Measurements from ENCODE around the gene DXO. TPM values are rescaled to one million over a fixed set of nuclear protein-coding genes. Genes with fewer than 3 reads are reported as not detected.
"Not testable (repeated sequence)": the region's sequence is repeated elsewhere in the genome, so short reads cannot be mapped to it uniquely, and the experiment has no call there.

DXO gene
- 10 to 100 TPM; 22.9 to 42.2 (median 32.9) TPM for polyA plus RNA-seq (ENCODE audit: insufficient read length in 4 of 4)

DNA sequence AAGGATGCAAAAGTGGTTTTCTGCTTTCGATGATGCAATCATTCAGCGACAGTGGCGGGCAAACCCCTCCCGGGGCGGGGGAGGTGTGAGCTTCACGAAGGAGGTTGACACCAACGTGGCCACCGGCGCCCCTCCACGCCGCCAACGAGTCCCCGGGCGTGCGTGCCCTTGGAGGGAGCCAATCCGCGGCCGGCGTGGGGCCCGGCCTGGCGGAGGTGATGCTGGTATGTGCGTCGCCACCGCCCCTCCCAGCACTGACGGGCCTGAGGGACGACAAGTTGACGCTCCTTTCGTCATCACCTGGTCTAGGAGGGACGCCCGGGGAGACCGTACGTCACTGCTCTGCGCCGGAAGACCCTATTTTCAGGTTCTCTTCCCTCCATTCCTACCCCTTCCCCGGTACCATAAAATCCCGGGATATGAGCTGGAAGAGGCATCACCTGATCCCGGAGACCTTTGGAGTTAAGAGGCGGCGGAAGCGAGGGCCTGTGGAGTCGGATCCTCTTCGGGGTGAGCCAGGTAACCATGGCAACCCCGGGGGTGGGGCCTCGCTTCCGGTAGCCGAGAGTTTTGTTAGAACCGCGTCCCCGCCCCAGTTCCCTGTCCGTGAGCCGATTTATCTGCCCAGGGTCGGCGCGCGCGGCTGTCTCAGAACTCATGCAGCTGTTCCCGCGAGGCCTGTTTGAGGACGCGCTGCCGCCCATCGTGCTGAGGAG, at the start of gene DXO:
TSS of gene DXO (minus strand) at position 146 of the 716 bp plus-strand sequence. CDS start 463 bp downstream, outside the sequence.
- DNase-seq (ENCODE audit: low read depth in 4 of 4, low spot score in 2 of 4): peak; percentile 95 to 98 (median 97)

DNA sequence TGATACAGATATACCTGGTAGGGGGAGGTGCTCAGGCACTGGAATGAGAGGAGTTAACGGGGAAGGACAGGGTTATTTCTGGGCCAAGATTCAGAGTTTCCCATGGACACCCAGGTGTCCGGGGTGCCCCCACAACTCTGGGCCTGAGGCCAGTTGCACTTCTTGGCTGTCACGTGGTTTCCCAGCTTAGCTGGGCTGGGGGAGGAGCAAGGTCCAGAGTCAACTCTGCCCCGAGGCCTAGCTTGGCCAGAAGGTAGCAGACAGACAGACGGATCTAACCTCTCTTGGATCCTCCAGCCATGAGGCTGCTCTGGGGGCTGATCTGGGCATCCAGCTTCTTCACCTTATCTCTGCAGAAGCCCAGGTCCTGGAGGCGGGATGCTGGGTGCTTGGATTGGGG, 42.6 kb upstream of the DXO start, which contains the start of gene C4B:
TSS of gene C4B (plus strand) at position 249 of the 400 bp plus-strand sequence. CDS start at position 300, 51 bp downstream.
- not testable (repeated sequence) for DNase-seq (ENCODE audit: low read depth in 4 of 4, low spot score in 2 of 4)

DNA sequence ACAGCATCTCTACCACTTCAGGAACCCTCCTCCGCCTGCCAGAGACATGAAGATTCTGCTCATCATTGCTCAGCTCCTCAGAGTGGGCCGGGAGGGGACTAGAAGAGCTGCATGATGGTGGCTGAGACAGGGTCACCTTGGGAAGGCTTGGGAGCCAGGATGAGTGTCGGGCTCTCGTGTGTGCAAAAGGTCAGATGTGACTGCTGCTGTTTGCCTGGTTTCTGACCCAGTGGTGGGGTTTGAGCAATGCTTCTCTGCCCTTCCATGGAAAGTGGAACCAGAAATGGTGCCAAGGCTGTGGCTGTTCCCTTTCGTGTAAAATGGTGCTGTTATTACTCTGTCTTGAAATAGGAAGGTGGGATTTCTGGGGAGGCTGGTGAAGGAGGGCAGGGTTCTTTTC, 41.8 kb upstream of the DXO start:
- not testable (repeated sequence) for DNase-seq (ENCODE audit: low read depth in 4 of 4, low spot score in 2 of 4)

DNA sequence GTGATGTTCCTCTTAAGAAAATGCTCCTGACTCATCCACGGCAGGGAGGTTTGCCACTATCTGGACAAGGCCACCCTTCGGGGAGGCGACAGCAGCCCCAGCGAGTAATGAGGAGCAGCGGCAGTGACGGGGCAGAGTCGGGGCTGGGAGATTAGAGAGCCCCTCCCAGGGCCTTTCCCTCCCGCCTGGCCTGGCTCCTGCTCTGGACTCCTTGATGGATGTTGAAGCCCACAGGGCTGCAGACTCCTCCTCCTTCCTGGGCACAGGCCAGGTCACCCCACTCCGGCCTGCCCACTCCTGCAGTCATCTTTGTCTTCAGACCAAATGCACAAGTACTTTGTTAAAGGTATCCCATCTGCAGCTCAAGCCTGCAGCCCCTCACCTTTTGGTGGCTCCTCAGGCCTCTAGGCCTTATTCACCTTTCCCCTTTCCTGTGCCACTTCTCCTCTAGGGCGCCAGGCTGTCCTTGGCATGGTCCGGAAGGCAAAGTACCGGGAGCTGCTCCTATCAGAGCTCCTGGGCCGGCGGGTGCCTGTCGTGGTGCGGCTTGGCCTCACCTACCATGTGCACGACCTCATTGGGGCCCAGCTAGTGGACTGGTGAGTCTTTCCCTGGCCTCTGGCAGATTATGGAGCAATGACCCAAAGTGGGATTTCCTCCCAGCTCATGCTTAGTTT, 41.1 kb upstream of the DXO start:
- not testable (repeated sequence) for DNase-seq (ENCODE audit: low read depth in 4 of 4, low spot score in 2 of 4)

DNA sequence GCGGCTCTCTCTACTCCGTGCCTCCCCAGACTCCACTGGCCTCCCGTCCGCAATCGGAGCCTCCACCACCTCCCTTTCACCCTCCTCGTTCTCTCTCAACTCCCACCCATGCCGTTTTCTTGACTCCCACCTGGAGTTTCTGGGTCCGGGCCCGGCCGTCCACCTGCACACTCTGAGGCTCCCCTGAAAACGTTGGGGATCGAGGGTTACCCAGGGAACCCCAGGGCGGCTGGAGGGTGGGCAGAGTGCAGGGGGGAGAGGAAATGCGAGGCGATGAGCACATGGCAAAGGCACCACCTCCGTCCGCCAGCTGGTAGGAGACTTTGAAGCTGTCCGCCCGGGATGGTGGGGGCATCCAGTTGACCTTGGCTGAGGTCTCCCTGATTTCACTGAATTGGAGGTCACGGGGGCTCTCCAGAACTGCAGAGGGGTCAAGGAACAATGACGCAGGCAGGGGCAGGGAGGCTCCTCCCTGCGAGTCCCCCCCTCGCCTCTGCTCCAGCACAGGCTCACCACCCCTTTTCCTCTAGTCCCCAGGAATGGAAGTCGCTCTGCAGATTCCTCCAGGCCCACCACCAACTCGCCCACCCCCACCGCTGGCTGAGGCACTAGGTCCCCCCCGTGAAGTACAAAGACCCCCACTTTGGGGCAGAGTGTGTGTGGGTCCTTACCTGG, 39.1 kb upstream of the DXO start:
- not testable (repeated sequence) for DNase-seq (ENCODE audit: low read depth in 4 of 4, low spot score in 2 of 4)

DNA sequence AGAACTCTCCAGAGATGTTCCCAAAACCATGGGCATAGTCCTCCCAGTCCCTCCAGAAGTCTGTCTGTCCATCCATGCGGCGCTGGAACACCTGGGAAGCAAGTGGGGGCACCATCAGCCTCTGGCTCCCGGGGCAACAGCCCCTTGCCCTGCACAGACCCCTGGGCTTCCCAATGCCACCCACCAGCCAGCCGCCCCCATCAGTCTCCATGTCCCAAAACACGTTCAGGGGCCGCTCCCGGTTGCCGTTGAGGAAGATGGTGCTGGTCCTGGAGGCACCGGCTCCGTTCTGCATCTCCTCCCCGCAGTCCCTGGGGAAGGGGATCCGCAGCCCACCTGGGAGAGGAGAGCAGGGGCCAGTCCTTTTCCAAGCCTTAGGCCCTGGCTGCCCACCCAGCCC, 37.6 kb upstream of the DXO start:
- DNase-seq (ENCODE audit: low read depth in 4 of 4, low spot score in 2 of 4): not testable (repeated sequence)

DNA sequence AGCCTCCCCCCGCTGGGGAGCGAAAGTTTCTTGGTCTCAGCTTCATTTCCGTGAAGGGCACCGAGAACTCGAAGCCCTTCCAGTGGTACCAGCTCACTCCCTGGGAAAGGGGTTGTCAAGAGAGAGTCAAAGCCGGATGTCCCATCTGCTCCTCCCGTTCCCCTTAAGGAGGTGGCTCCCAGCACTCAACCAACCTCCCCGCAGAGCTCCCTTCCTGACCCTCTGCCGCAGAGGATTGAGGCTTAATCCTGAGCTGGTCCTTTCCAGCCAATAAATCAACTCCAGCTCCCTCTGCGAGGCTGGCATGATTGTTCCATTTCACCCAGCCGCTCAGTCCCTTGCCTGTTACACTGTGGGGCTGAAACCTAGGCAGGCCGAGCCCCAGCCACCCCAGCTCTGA, 36.7 kb upstream of the DXO start:
- DNase-seq (ENCODE audit: low read depth in 4 of 4, low spot score in 2 of 4): not testable (repeated sequence)

DNA sequence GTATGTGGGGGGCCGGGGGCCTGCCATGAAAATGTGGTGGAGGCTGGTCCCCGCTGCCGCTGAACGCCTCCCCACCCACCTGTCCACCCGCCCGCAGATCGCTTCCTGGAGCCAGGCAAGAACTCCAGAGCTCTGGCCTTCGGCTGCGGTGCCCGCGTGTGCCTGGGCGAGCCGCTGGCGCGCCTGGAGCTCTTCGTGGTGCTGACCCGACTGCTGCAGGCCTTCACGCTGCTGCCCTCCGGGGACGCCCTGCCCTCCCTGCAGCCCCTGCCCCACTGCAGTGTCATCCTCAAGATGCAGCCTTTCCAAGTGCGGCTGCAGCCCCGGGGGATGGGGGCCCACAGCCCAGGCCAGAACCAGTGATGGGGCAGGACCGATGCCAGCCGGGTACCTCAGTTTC, 36.1 kb upstream of the DXO start:
- DNase-seq (ENCODE audit: low read depth in 4 of 4, low spot score in 2 of 4): not testable (repeated sequence)

DNA sequence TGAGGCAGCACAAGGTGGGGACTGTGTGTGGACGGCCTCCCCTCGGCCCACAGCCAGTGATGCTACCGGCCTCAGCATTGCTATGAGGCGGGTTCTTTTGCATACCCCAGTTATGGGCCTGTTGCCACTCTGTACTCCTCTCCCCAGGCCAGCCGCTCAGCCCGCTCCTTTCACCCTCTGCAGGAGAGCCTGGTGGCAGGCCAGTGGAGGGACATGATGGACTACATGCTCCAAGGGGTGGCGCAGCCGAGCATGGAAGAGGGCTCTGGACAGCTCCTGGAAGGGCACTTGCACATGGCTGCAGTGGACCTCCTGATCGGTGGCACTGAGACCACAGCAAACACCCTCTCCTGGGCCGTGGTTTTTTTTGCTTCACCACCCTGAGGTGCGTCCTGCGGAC, 35.1 kb upstream of the DXO start:
- not testable (repeated sequence) for DNase-seq (ENCODE audit: low read depth in 4 of 4, low spot score in 2 of 4)

DNA sequence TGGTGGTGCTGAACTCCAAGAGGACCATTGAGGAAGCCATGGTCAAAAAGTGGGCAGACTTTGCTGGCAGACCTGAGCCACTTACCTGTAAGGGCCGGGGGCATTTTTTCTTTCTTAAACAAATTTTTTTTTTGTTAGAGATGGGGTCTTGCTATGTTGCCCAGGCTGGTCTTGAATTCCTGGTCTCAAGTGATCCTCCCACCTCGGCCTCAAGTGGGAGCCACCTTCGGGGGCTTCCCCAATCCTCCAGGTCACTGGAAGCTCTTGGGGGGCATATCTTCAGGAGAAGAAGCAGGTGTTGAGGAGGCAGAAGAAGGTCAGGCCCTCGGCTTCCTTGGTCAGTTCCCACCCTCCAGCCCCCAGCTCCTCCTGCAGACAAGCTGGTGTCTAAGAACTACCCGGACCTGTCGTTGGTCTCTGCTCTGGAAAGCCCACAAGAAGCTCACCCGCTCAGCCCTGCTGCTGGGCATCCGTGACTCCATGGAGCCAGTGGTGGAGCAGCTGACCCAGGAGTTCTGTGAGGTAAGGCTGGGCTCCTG, 34.1 kb upstream of the DXO start:
- not testable (repeated sequence) for DNase-seq (ENCODE audit: low read depth in 4 of 4, low spot score in 2 of 4)

DNA sequence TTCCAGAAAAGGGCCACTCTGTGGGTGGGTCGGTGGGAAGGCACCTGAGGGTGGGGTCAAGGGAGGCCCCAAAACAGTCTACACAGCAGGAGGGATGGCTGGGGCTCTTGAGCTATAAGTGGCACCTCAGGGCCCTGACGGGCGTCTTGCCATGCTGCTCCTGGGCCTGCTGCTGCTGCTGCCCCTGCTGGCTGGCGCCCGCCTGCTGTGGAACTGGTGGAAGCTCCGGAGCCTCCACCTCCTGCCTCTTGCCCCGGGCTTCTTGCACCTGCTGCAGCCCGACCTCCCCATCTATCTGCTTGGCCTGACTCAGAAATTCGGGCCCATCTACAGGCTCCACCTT, 33.6 kb upstream of the DXO start:
- not testable (repeated sequence) for DNase-seq (ENCODE audit: low read depth in 4 of 4, low spot score in 2 of 4)

DNA sequence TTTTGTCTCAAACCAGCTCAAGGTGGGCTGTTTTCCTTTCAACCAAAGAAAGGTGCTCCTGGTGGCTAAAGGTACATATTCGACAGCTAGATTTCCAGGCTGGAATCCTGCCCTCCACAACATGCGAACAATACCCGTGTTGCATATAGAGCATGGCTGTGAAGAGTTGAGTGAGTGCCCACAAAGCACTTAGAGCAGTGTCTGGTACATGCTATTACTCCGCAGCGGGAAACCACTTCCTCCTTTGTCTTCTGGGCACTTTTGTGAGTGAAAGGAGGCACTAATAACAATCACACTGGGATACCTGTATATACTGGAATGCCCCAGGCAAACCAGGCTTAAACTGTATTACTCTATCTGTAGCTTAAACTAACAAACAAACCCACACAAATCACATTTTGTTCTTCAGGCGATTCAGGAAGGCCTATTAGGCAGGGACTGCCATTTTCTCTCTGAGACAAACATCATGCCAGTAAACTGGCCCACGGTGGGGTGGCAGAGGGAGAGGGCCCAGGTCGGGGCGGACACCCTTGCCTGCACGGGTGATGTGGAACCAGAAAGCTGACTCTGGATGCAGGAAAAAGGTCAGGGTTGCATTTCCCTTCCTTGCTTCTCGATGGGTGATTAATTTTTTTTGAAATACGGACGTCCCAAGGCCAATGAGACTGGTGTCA, 33.1 kb upstream of the DXO start:
- DNase-seq (ENCODE audit: low read depth in 4 of 4, low spot score in 2 of 4): not testable (repeated sequence)

DNA sequence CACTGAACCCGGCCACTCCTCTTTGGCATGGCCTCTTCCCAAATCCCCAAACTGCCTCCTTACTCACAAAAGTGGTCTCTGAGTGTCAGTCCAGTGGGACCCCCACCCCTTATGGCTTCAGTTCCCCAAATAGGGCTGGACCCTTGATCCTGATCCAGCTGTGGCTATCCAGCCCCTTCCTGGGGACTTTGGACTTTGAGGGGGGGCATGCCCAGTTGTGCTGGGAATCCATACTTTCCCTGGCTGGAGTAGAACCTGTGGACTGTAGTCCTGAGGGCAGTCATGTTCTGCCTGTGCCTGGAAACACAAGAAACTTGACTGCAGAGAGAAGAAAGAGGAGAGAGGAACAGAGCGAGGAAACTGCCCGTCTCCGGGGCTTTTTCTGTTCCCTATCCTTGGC, 32.5 kb upstream of the DXO start:
- not testable (repeated sequence) for DNase-seq (ENCODE audit: low read depth in 4 of 4, low spot score in 2 of 4)

DNA sequence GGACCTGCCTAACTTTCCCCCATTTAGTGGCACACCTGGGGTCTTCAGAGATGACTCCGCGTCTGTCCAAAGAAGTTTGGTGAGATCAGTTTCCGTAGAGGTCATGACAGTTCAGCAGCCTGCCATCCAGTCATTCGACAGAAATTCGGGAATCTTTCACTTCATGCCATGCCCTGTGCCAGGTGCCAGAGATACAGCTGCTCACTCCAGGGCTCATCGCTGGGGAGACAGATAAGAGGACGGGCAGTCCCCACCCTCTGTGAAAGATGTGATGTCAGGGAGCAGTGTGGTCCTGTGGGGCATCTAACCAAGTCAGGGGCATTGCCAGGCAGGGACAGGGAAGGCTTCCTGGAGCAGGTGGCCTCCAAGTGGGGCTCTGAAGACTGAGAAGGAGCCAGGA, 31.4 kb upstream of the DXO start:
- DNase-seq (ENCODE audit: low read depth in 4 of 4, low spot score in 2 of 4): not testable (repeated sequence)

DNA sequence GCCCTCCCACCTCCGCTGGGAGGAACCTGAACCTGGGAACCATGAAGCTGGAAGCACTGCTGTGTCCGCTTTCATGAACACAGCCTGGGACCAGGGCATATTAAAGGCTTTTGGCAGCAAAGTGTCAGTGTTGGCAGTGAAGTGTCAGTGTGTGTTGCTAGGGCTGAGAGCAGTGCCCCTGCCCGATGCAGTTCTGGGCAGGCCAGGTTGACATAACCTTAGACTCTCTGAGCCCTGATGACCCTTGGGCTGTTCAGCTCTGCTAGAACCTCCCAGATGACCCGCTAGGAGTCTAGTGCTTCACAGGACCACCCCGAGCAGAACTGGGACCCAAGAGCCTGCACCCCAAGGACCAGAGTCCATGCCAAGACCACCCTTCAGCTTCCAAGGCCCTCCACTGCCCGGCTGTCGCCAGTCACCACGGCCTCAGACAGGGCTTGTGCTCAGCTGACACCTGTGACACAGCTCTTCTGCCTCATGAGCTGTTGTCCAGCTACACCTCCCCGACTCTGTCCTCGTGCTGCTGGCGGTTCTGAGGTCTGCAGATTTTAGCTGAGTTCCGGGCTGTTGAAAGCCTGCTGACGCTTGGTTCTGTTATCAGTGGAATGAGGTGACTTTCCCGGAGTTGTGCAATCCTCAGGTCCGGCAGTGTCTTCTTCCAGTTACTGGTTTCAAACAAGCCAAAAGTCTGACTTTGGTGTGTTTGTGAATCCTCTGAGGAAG, 30.8 kb upstream of the DXO start:
- DNase-seq (ENCODE audit: low read depth in 4 of 4, low spot score in 2 of 4): not testable (repeated sequence)

DNA sequence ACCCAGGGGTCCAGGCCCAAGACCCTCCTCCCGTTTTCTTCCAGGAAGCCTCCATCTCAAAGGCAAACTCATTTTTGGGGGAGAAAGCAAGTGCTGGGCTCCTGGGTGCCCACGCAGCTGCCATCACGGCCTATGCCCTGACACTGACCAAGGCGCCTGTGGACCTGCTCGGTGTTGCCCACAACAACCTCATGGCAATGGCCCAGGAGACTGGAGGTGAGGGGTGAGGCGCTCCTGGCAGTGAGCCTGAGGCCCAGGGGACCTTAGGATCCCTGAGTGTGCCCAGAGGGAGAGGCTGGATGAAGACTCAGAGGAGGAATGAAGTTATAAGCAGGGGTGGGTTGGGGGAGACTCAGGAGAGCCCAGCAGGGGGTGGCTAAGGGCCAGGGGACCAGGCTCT, 24.4 kb upstream of the DXO start:
- not testable (repeated sequence) for DNase-seq (ENCODE audit: low read depth in 4 of 4, low spot score in 2 of 4)

DNA sequence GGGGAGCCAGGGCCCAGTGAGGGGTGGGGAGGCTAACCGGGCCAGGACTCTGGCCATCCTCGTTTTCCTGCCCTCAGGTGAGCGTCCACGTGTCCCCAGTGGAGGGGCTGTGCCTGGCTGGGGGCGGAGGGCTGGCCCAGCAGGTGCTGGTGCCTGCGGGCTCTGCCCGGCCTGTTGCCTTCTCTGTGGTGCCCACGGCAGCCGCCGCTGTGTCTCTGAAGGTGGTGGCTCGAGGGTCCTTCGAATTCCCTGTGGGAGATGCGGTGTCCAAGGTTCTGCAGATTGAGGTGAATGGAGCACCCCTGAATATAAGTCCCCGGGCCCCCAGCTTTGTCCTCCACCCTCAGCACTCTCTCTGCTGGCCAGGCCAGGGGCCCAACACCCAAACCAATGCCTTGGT, 22.5 kb upstream of the DXO start:
- DNase-seq (ENCODE audit: low read depth in 4 of 4, low spot score in 2 of 4): not testable (repeated sequence)

DNA sequence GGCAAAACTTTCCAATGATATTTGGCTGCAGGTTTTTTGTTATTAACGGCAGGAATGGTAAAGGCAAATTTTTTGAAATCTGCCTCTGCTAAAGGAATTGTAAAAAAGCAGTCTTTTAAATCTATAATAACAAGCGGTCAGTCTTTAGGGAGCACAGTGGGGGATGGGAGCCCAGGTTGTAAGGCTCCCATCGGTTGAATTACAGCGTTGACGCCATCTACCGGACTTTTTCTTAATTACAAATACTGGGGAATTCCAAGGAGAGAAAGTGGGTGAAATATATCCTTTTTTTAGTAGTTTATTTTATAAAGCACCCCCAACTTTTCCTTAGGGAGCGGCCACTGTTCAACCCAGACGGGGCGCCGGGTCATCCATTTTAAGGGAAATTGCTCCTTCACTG, 17.4 kb upstream of the DXO start:
- DNase-seq (ENCODE audit: low read depth in 4 of 4, low spot score in 2 of 4): not testable (repeated sequence)

DNA sequence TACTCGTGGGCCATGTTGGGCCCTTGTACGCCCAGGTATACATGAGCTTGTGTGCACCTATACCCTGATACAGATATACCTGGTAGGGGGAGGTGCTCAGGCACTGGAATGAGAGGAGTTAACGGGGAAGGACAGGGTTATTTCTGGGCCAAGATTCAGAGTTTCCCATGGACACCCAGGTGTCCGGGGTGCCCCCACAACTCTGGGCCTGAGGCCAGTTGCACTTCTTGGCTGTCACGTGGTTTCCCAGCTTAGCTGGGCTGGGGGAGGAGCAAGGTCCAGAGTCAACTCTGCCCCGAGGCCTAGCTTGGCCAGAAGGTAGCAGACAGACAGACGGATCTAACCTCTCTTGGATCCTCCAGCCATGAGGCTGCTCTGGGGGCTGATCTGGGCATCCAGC, 9.8 kb upstream of the DXO start, which contains the start of gene C4A:
TSS of gene C4A (plus strand) at position 314 of the 400 bp plus-strand sequence. CDS start at position 365, 51 bp downstream.
- DNase-seq (ENCODE audit: low read depth in 4 of 4, low spot score in 2 of 4): not testable (repeated sequence)

DNA sequence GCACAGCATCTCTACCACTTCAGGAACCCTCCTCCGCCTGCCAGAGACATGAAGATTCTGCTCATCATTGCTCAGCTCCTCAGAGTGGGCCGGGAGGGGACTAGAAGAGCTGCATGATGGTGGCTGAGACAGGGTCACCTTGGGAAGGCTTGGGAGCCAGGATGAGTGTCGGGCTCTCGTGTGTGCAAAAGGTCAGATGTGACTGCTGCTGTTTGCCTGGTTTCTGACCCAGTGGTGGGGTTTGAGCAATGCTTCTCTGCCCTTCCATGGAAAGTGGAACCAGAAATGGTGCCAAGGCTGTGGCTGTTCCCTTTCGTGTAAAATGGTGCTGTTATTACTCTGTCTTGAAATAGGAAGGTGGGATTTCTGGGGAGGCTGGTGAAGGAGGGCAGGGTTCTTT, 9.1 kb upstream of the DXO start:
- DNase-seq (ENCODE audit: low read depth in 4 of 4, low spot score in 2 of 4): not testable (repeated sequence)

All from left renal cortex interstitium (tissue), 4 donors.